ENCODE measurements around the gene OLFM2.
A peak's percentile ranks its signal among the peaks of the same experiment; 100 is the strongest.
"Not testable (repeated sequence)": the region's sequence is repeated elsewhere in the genome, so short reads cannot be mapped to it uniquely, and the experiment has no call there.

The OLFM2 gene

DNA sequence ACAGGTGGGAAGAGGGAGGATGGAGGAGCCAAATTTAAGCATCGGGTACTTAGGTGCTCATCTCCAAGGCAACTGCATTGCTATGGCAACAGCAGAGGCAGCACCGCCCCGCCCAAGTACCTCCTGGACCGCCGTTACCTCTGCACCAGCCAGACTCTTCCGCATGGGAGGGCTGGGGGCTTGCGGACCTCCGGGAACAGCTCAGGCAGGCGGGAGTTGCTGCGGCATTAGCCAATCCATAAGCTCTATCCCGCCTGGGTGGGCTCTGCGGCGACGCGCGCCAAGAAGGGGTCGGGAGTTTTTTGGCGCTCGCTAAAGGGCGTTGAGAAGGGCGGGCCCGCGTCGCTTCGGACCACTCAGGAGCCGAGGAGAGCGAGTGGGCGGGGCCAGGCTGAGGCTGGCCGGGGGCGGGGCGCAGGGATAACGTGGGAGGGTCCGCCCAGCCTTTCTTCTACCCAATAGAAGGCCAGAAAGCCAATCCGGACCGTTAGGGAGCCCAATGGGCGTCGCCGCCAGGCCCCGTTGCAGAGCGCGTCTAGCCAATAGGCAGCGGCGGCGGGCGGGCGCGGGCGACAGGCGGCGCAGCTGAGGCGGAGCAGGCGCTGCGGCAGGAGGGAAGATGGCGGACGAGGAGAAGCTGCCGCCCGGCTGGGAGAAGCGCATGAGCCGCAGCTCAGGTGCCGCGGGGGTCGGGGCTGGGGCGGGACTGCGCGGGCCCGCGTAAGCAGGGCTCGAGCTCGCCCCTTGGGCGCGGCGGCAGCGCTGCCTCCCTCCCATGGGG is 101.4 kb downstream of the OLFM2 start, which contains the start of gene PIN1:
Gene PIN1, plus strand, starts transcription at position 593 of the 781 bp plus-strand sequence. Its CDS starts 27 bp downstream, at position 620.
- peak; percentile 98 to 99 (median 99) for DNase-seq (ENCODE audit: low read depth in 2 of 3, low spot score in 1 of 3)

DNA sequence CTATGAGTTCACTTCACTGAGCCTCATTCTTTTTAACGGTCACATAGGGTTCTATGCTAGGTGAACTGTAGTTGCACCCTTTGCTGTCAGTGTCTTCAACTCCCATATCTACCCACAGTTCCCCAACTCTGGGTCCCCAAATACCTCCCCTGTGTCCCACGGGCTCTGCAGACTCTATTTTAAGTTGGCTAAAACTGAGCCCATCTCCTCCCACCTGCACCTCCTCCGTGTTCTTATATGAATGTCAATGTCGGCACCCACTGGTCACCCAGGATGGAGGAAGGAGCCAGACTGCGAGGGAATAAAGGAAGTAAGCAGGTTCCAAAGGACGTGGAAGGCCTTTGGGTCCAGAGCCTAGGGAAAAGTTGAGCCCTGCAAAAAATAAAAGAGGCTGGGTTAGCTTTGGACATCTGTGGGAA is 102.0 kb downstream of the OLFM2 start:
- no peak for DNase-seq (ENCODE audit: low read depth in 2 of 3, low spot score in 1 of 3)

DNA sequence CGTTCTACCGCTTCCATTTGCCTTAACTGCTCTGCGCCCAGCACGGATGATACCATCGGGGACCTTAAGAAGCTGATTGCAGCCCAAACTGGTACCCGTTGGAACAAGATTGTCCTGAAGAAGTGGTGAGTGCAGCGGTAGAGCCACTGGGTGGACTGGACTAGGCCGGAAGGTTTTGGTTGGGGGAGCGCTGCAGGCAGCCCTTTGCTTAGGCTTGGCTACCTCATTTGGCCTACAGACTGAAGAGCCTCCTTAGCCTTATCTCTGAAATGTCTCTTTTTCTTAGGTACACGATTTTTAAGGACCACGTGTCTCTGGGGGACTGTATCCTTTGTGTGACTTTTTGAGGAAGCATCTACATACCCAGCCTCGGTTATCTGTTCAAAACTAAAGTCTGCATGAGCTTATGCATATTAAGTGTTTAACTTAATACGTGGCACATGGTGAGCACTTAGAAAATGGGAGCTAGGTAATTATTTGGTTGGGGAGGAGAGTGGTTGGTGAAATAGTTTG is 107.7 kb downstream of the OLFM2 start:
- no peak for DNase-seq (ENCODE audit: low read depth in 2 of 3, low spot score in 1 of 3)

- DNase-seq (ENCODE audit: low read depth in 2 of 3, low spot score in 1 of 3) = peak; percentile 77 to 86 (median 85)
These were observed 108.8 kb downstream of the OLFM2 start, which contains the start of gene UBL5 for GRCh38 chr19:9827289-9828238. TSS of gene UBL5 (plus strand) at chr19:9827918. CDS start at chr19:9828338, 420 bp downstream.

DNA sequence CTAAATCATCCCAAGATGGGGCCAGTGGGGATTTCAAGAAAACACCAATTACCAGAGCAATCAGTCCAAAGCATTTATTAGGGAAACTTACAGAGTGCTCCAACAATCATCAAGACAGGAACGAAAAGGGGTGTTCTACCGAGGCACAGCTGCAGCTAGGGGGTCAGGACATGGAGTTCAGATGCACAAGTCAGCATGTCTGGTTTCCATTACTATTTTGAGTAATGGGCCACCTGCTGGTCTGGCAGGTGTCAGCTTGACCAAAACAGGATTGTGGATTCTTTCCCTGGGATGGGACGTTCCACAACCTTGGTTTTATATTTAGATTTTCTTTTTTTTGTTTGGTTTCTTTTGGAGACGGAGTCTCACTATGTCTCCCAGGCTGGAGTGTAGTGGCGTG is 112.5 kb downstream of the OLFM2 start:
- DNase-seq (ENCODE audit: low read depth in 2 of 3, low spot score in 1 of 3) = no peak

DNA sequence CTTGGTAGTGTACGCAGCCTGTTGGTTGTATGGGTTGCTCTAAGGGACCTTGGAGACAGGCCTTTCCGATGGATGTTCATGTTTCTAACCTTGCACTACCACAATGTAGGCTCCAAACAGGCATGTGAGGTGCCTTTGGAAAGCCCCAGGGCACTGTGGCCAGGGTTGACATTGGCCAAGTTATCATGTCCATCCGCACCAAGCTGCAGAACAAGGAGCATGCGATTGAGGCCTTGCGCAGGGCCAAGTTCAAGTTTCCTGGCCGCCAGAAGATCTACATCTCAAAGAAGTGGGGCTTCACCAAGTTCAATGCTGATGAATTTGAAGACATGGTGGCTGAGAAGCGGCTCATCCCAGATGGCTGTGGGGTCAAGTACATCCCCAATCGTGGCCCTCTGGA is 116.3 kb downstream of the OLFM2 start:
- DNase-seq (ENCODE audit: low read depth in 2 of 3, low spot score in 1 of 3) = not testable (repeated sequence)

- no peak for DNase-seq (ENCODE audit: low read depth in 2 of 3, low spot score in 1 of 3)
These were observed 116.8 kb downstream of the OLFM2 start for GRCh38 chr19:9819596-9819909.

DNA sequence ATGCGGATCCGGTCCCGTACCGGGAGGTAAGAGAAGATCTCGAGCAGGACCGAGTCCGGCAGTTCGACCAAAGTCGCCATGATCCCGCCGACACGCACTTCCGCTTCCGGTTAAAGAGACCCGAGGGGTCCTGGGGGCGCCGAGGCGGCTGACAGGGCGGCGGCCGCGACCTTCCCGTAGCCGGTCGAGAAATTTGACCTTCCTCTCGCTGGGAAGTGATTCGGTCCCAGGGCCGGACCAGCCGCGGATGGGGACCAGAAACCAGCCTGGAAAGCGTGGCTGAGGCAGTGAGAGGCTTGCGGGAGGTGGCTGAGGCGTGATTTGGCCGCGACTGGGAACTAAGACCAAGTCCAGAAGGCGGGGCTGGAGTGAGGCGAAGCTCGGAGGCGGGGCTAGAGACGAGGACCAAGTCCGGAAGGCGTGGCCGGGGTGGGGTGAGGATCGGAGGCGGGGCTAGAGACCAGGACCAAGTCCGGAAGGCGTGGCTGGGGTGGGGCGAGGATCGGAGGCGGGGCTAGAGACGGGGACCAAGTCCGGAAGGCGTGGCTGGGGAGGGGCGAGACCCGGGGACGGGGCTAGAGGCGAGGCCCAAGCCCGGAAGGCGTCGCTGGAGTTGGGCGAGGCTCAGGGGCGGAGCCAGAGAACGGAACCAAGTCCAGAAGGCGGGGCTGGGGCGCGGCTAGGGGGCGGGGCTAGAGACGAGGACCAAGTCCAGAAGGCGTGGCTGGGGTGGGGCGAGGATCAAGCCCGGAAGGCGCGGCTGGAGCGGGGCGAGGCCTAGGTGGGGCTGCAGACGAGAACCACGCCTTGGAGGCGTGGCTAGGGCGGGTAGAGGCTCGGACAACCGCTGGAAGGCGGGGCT is 117.3 kb downstream of the OLFM2 start, which contains the start of gene FBXL12:
Gene FBXL12, minus strand, starts transcription at position 346 of the 862 bp plus-strand sequence. Its CDS starts 266 bp downstream, at position 80.
- peak; percentile 100 for DNase-seq (ENCODE audit: low read depth in 2 of 3, low spot score in 1 of 3)

- no peak for DNase-seq (ENCODE audit: low read depth in 2 of 3, low spot score in 1 of 3)
These were observed 118.1 kb downstream of the OLFM2 start for GRCh38 chr19:9818175-9818733.

GRCh38 chr19:9811139-9811538 is 125.2 kb downstream of the OLFM2 start:
- DNase-seq (ENCODE audit: low read depth in 2 of 3, low spot score in 1 of 3) = no peak

DNA sequence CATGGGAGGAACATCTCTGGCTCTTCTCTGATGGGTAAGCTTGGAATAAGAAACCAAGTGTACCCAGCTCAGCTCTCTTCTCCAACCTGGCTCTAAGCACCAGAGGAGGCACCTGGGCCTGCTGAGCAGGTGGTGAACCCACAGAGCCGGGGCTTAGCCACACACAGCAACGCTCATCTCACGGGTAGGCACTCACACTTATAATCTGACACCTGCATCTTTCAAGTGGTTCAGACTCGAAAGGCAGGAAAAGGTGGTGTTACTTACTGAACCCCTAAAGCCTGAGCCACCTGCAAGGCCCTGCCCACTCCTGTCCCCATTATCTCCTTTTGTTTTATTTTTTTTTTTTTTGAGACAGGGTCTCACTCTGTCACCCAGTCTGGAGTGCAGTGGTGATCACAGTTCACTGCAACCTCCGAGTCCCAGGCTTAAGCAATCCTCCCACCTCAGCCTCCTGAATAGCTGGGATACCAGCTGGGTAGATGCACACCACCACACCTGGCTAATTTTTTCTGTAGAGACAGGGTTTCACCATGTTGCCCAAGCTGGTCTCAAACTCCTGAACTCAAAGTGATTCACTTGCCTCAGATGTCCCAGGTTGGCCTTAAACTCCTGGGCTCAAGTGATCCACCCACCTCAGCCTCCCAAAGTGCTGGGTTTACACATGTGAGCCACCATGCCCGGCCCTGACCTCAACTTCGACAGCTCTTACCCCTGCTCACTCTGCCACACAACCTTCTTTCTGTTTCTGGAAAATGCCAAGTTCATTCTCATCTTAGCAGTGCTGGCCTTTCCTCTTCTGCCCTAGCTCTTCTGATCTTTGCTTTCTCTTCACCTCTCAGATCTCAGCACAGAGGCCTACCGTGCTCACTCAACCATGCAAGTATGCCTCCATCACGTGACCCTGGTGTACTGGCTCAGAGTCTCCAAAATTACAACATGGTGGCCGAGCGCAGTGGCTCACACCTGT is 127.2 kb downstream of the OLFM2 start:
- DNase-seq (ENCODE audit: low read depth in 2 of 3, low spot score in 1 of 3) = no peak

DNA sequence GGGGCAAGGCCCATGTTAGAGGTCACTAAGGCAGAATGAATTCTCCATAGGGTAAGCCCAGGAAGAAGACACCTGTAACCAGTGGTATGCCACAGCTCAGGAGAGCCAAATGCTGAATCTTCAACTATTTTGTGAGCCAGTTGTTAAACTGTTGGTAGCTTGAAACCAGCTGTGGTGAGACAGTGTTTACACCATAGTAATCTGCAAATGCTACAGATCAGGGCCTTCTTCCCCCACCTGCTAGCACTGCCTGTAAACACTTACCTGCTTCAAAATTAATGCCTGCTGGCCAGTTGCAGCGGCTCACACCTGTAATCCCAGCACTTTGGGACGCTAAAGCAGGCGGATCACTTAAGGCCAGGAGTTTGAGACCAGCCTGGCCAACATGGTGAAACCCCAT is 129.5 kb downstream of the OLFM2 start:
- no peak for DNase-seq (ENCODE audit: low read depth in 2 of 3, low spot score in 1 of 3)

Measured in stimulated activated CD4-positive, alpha-beta T cell treated with anti-CD3 and anti-CD28 coated beads, Interleukin-12 subunit alpha, Interleukin-12 subunit beta, amount 100 ng/mL, for 48 hours (primary cell).